ENCODE measurements around the gene ZMPSTE24. TPM values are rescaled to one million over a fixed set of nuclear protein-coding genes. Genes with fewer than 3 reads are reported as not detected.
"Not testable (repeated sequence)": the region's sequence is repeated elsewhere in the genome, so short reads cannot be mapped to it uniquely, and the experiment has no call there.

Gene ZMPSTE24
- polyA plus RNA-seq (2013), result 36.9 and 39.4 TPM in 2 replicates

- DNase-seq, result peak; percentile 94 to 97
- peak within 1 kb of the TSS; percentile 99 for H3K9ac ChIP-seq (ENCODE audit: low read length)
- no peaks in the 10 kb centered on the region for H3K27me3 ChIP-seq (ENCODE audit: insufficient read depth, low read length)
- H4K12ac ChIP-seq (ENCODE audit: low read depth, low read length), result peak within 1 kb of the TSS; percentile 66
- H2BK12ac ChIP-seq (ENCODE audit: low read length), result no peak within 1 kb of the TSS
- H3K4ac ChIP-seq (ENCODE audit: low read depth, low read length), result peak within 1 kb of the TSS; percentile 41
- H3K9me3 ChIP-seq (ENCODE audit: insufficient read depth, low read depth, low read length), result no peaks in the 10 kb centered on the region
- no peak within 1 kb of the TSS for H3K23ac ChIP-seq (ENCODE audit: low read length)
- peaks cover 9% of the 10 kb centered on the region for H3K79me1 ChIP-seq (ENCODE audit: low read length)
- H2AFZ ChIP-seq (ENCODE audit: insufficient read depth, low read length, poor library complexity), result peak within 1 kb of the TSS; percentile 85
- no peak within 1 kb of the TSS for H2AK5ac ChIP-seq (ENCODE audit: low read length)
- peak within 1 kb of the TSS; percentile 60 for H2BK5ac ChIP-seq (ENCODE audit: low read depth, low read length, poor library complexity)
- peak within 1 kb of the TSS; percentile 63 for H3K14ac ChIP-seq (ENCODE audit: low read length)
- peak within 1 kb of the TSS; percentile 60 for H3K18ac ChIP-seq (ENCODE audit: low read length)
- peaks cover 13% of the 10 kb centered on the region in 2 experiments for H3K36me3 ChIP-seq (ENCODE audit: control insufficient read depth in 1 of 2, insufficient read depth in 2 of 2, low read length in 2 of 2)
- WGBS (ENCODE audit: extremely low coverage, insufficient coverage, insufficient read length), result no CpG with 5 or more reads among the region's 48 CpGs
- peak within 1 kb of the TSS; percentile 96 for H3K4me3 ChIP-seq (ENCODE audit: low read depth, low read length)
- peak within 1 kb of the TSS; percentile 93 for H3K27ac ChIP-seq (ENCODE audit: low read depth, low read length)
- H4K91ac ChIP-seq (ENCODE audit: low read depth, low read length), result peak within 1 kb of the TSS; percentile 53
- peak within 1 kb of the TSS; percentile 62 for H3K4me2 ChIP-seq (ENCODE audit: low read length)
- H3K4me1 ChIP-seq (ENCODE audit: control insufficient read depth in 1 of 2, insufficient read depth in 2 of 2, low read length in 2 of 2), result no peaks in the 10 kb centered on the region
- H2BK120ac ChIP-seq (ENCODE audit: insufficient read depth, low read length, poor library complexity), result peak within 1 kb of the TSS; percentile 21
- peak within 1 kb of the TSS; percentile 96 for H4K8ac ChIP-seq (ENCODE audit: low read depth, low read length)
- H3K79me2 ChIP-seq (ENCODE audit: control insufficient read depth, insufficient read depth, low read length, poor library complexity), result peaks cover 7% of the 10 kb centered on the region
Observed at GRCh38 chr1:40257688-40258444, at the start of gene ZMPSTE24. ZMPSTE24 (plus strand) TSS chr1:40258236; CDS start chr1:40258272, 36 bp downstream.

GRCh38 chr1:40210511-40211204 is 47.4 kb upstream of the ZMPSTE24 start:
- H3K27me3 ChIP-seq (ENCODE audit: insufficient read depth, low read length), result no peaks in the 10 kb centered on the region
- no peak overlapping the region for H4K91ac ChIP-seq (ENCODE audit: low read depth, low read length)
- H2AFZ ChIP-seq (ENCODE audit: insufficient read depth, low read length, poor library complexity), result no peak overlapping the region
- no peak overlapping the region for H3K14ac ChIP-seq (ENCODE audit: low read length)
- H3K4ac ChIP-seq (ENCODE audit: low read depth, low read length), result no peak overlapping the region
- H2AK5ac ChIP-seq (ENCODE audit: low read length), result no peak overlapping the region
- no peak for DNase-seq
- H3K36me3 ChIP-seq (ENCODE audit: control insufficient read depth in 1 of 2, insufficient read depth in 2 of 2, low read length in 2 of 2), result peaks cover 0 to 7% of the 10 kb centered on the region in 2 experiments
- no peak overlapping the region for H4K12ac ChIP-seq (ENCODE audit: low read depth, low read length)
- H4K8ac ChIP-seq (ENCODE audit: low read depth, low read length), result no peak overlapping the region
- no peak overlapping the region for H3K4me2 ChIP-seq (ENCODE audit: low read length)
- H2BK120ac ChIP-seq (ENCODE audit: insufficient read depth, low read length, poor library complexity), result no peak overlapping the region
- no peaks in the 10 kb centered on the region for H3K79me2 ChIP-seq (ENCODE audit: control insufficient read depth, insufficient read depth, low read length, poor library complexity)
- no peak overlapping the region for H2BK5ac ChIP-seq (ENCODE audit: low read depth, low read length, poor library complexity)
- no peak overlapping the region for H3K23ac ChIP-seq (ENCODE audit: low read length)
- no peak overlapping the region for H3K9ac ChIP-seq (ENCODE audit: low read length)
- H3K79me1 ChIP-seq (ENCODE audit: low read length), result no peaks in the 10 kb centered on the region
- no peaks in the 10 kb centered on the region for H3K4me1 ChIP-seq (ENCODE audit: control insufficient read depth in 1 of 2, insufficient read depth in 2 of 2, low read length in 2 of 2)
- H2BK12ac ChIP-seq (ENCODE audit: low read length), result no peak overlapping the region
- WGBS (ENCODE audit: extremely low coverage, insufficient coverage, insufficient read length), result no CpG with 5 or more reads among the region's 3 CpGs
- no peak overlapping the region for H3K18ac ChIP-seq (ENCODE audit: low read length)
- H3K4me3 ChIP-seq (ENCODE audit: low read depth, low read length), result no peak overlapping the region
- no peaks in the 10 kb centered on the region for H3K9me3 ChIP-seq (ENCODE audit: insufficient read depth, low read depth, low read length)
- no peak overlapping the region for H3K27ac ChIP-seq (ENCODE audit: low read depth, low read length)

GRCh38 chr1:40218333-40218732 is 39.7 kb upstream of the ZMPSTE24 start:
- no peak overlapping the region for H3K4me2 ChIP-seq (ENCODE audit: low read length)

GRCh38 chr1:40221471-40221905 is 36.5 kb upstream of the ZMPSTE24 start:
- H3K14ac ChIP-seq (ENCODE audit: low read length); H2AFZ ChIP-seq (ENCODE audit: insufficient read depth, low read length, poor library complexity); H4K91ac ChIP-seq (ENCODE audit: low read depth, low read length); H3K4me2 ChIP-seq (ENCODE audit: low read length); H3K4me1 ChIP-seq (ENCODE audit: control insufficient read depth in 1 of 2, insufficient read depth in 2 of 2, low read length in 2 of 2); H3K9me3 ChIP-seq (ENCODE audit: insufficient read depth, low read depth, low read length); H3K23ac ChIP-seq (ENCODE audit: low read length); H3K9ac ChIP-seq (ENCODE audit: low read length); H2BK12ac ChIP-seq (ENCODE audit: low read length); H3K4ac ChIP-seq (ENCODE audit: low read depth, low read length); H3K27me3 ChIP-seq (ENCODE audit: insufficient read depth, low read length); H3K4me3 ChIP-seq (ENCODE audit: low read depth, low read length); H2BK120ac ChIP-seq (ENCODE audit: insufficient read depth, low read length, poor library complexity); H3K36me3 ChIP-seq (ENCODE audit: control insufficient read depth in 1 of 2, insufficient read depth in 2 of 2, low read length in 2 of 2); H4K12ac ChIP-seq (ENCODE audit: low read depth, low read length); H3K79me1 ChIP-seq (ENCODE audit: low read length); H3K27ac ChIP-seq (ENCODE audit: low read depth, low read length); H2AK5ac ChIP-seq (ENCODE audit: low read length); H3K79me2 ChIP-seq (ENCODE audit: control insufficient read depth, insufficient read depth, low read length, poor library complexity); H2BK5ac ChIP-seq (ENCODE audit: low read depth, low read length, poor library complexity); H4K8ac ChIP-seq (ENCODE audit: low read depth, low read length); H3K18ac ChIP-seq (ENCODE audit: low read length); DNase-seq: not testable (repeated sequence)
- WGBS (ENCODE audit: extremely low coverage, insufficient coverage, insufficient read length), result no CpG with 5 or more reads among the region's 18 CpGs

More at GRCh38 chr1:40218333-40218732, 39.7 kb upstream of the ZMPSTE24 start:
- Histone ChIP-seq H2BK12ac (ENCODE audit: low read length) (no peak overlapping the region), H3K9ac (ENCODE audit: low read length) (no peak overlapping the region), H3K79me1 (ENCODE audit: low read length) (no peaks in the 10 kb centered on the region), H4K91ac (ENCODE audit: low read depth, low read length) (no peak overlapping the region), H3K4me1 (ENCODE audit: control insufficient read depth in 1 of 2, insufficient read depth in 2 of 2, low read length in 2 of 2) (no peaks in the 10 kb centered on the region), H3K4ac (ENCODE audit: low read depth, low read length) (no peak overlapping the region), H3K9me3 (ENCODE audit: insufficient read depth, low read depth, low read length) (no peaks in the 10 kb centered on the region), H2BK5ac (ENCODE audit: low read depth, low read length, poor library complexity) (no peak overlapping the region), H2AK5ac (ENCODE audit: low read length) (no peak overlapping the region), H3K18ac (ENCODE audit: low read length) (no peak overlapping the region), H4K12ac (ENCODE audit: low read depth, low read length) (no peak overlapping the region), H3K23ac (ENCODE audit: low read length) (no peak overlapping the region), H3K27ac (ENCODE audit: low read depth, low read length) (no peak overlapping the region), H3K14ac (ENCODE audit: low read length) (no peak overlapping the region), H3K36me3 (ENCODE audit: control insufficient read depth in 1 of 2, insufficient read depth in 2 of 2, low read length in 2 of 2) (peaks cover 3 to 4% of the 10 kb centered on the region in 2 experiments), H2AFZ (ENCODE audit: insufficient read depth, low read length, poor library complexity) (no peak overlapping the region), H4K8ac (ENCODE audit: low read depth, low read length) (no peak overlapping the region), H3K27me3 (ENCODE audit: insufficient read depth, low read length) (no peaks in the 10 kb centered on the region), H2BK120ac (ENCODE audit: insufficient read depth, low read length, poor library complexity) (no peak overlapping the region), H3K79me2 (ENCODE audit: control insufficient read depth, insufficient read depth, low read length, poor library complexity) (no peaks in the 10 kb centered on the region), H3K4me3 (ENCODE audit: low read depth, low read length) (no peak overlapping the region)
- WGBS (ENCODE audit: extremely low coverage, insufficient coverage, insufficient read length), result no CpG with 5 or more reads among the region's 5 CpGs
- DNase-seq, result no peak
